ENCODE results near the gene PLK5.
"Not testable (repeated sequence)": the region's sequence is repeated elsewhere in the genome, so short reads cannot be mapped to it uniquely, and the experiment has no call there.

Gene PLK5

GRCh38 chr19:1507763-1508506 lies 15.9 kb upstream of the PLK5 start:
- peak; percentile 93 for DNase-seq (ENCODE audit: low spot score)

- no peak for DNase-seq (ENCODE audit: low spot score)
Measured at GRCh38 chr19:1508507-1508856, 15.4 kb upstream of the PLK5 start.

GRCh38 chr19:1509602-1510441 lies 14.1 kb upstream of the PLK5 start:
- peak; percentile 60 for DNase-seq (ENCODE audit: low spot score)

- DNase-seq (ENCODE audit: low spot score) = no peak
Measured at GRCh38 chr19:1510442-1510806, 13.5 kb upstream of the PLK5 start.

GRCh38 chr19:1510807-1511206 lies 13.1 kb upstream of the PLK5 start:
- DNase-seq (ENCODE audit: low spot score) = no peak

- no peak for DNase-seq (ENCODE audit: low spot score)
Measured at GRCh38 chr19:1511318-1512317, 12.3 kb upstream of the PLK5 start.

GRCh38 chr19:1512671-1513498 lies 11.0 kb upstream of the PLK5 start, which contains the start of gene ADAMTSL5:
TSS of gene ADAMTSL5 (minus strand) at chr19:1513019. CDS start at chr19:1510943, 2,076 bp downstream.
- DNase-seq (ENCODE audit: low spot score) = no peak

- no peak for DNase-seq (ENCODE audit: low spot score)
Measured at GRCh38 chr19:1513499-1514294, 10.2 kb upstream of the PLK5 start.

GRCh38 chr19:1514295-1514661 lies 9.6 kb upstream of the PLK5 start:
- no peak for DNase-seq (ENCODE audit: low spot score)

GRCh38 chr19:1514986-1515721 lies 8.7 kb upstream of the PLK5 start:
- no peak for DNase-seq (ENCODE audit: low spot score)

- no peak for DNase-seq (ENCODE audit: low spot score)
Measured at GRCh38 chr19:1516395-1516753, 7.5 kb upstream of the PLK5 start.

GRCh38 chr19:1518471-1518870 lies 5.4 kb upstream of the PLK5 start:
- DNase-seq (ENCODE audit: low spot score) = no peak

GRCh38 chr19:1519802-1520201 lies 4.1 kb upstream of the PLK5 start:
- not testable (repeated sequence) for DNase-seq (ENCODE audit: low spot score)

GRCh38 chr19:1520203-1520780 lies 3.6 kb upstream of the PLK5 start:
- DNase-seq (ENCODE audit: low spot score) = no peak

- DNase-seq (ENCODE audit: low spot score) = peak; percentile 57
Measured at GRCh38 chr19:1521636-1522035, 2.2 kb upstream of the PLK5 start.

- no peak for DNase-seq (ENCODE audit: low spot score)
Measured at GRCh38 chr19:1522061-1522460, 1.8 kb upstream of the PLK5 start.

GRCh38 chr19:1522838-1523237 lies 1.0 kb upstream of the PLK5 start:
- DNase-seq (ENCODE audit: low spot score) = no peak

GRCh38 chr19:1524287-1524971 lies 552 bp downstream of the PLK5 start:
- no peak for DNase-seq (ENCODE audit: low spot score)

- no peak for DNase-seq (ENCODE audit: low spot score)
Measured at GRCh38 chr19:1524972-1525325, 1.1 kb downstream of the PLK5 start.
